MM.1S (cell line): Measurements from ENCODE around the gene MACROD2.

ENCODE experiments used
- DNase-seq: peaks from one replicate; pipeline ENCODE4 v3.0.0-alpha.2; 2015
- H2AFZ ChIP-seq: fragments of 300-600 bp; sonication (generic); 2 replicates; pipeline ENCODE4 v1.6.0; 2016; ENCODE audit warnings: antibody characterized with exemption, low read length
- H3F3A ChIP-seq: fragments of 300-600 bp; sonication (generic); 2 replicates; pipeline ENCODE4 v1.6.1; 2016; ENCODE audit warnings: mild to moderate bottlenecking, antibody characterized with exemption, low read length, moderate library complexity, mixed read lengths; ENCODE audit not compliant: insufficient read depth
- H3K27ac ChIP-seq: fragments of 300-600 bp; sonication (generic); 2 replicates; pipeline ENCODE4 v1.5.1; 2016; ENCODE audit warnings: mild to moderate bottlenecking, low read length
- H3K27me3 ChIP-seq: fragments of 300-600 bp; sonication (generic); replicated peaks from 2 replicates; pipeline ENCODE4 v1.6.0; 2016; ENCODE audit warnings: low read length; ENCODE audit not compliant: insufficient read depth
- H3K36me3 ChIP-seq: fragments of 300-600 bp; sonication (generic); replicated peaks from 2 replicates; pipeline ENCODE4 v1.6.1; 2016; ENCODE audit warnings: mild to moderate bottlenecking, low read length, mixed read lengths; ENCODE audit not compliant: insufficient read depth
- H3K4me1 ChIP-seq: fragments of 300-600 bp; sonication (generic); 2 replicates; pipeline ENCODE4 v1.6.1; 2016; ENCODE audit warnings: low read length, mixed read lengths
- H3K4me2 ChIP-seq: fragments of 300-600 bp; sonication (generic); 2 replicates; pipeline ENCODE4 v1.6.0; 2016; ENCODE audit warnings: low read depth, low read length
- H3K4me3 ChIP-seq: fragments of 300-600 bp; sonication (generic); 2 replicates; pipeline ENCODE4 v1.5.1; 2016; ENCODE audit warnings: low read length, mixed read lengths
- H3K79me2 ChIP-seq: fragments of 300-600 bp; sonication (generic); 2 replicates; pipeline ENCODE4 v1.6.1; 2016; ENCODE audit warnings: mixed run types, low read length, mixed read lengths
- H3K9ac ChIP-seq: fragments of 300-600 bp; sonication (generic); 2 replicates; pipeline ENCODE4 v1.6.1; 2016; ENCODE audit warnings: low read length, mixed read lengths
- H3K9me2 ChIP-seq: fragments of 300-600 bp; sonication (generic); replicated peaks from 2 replicates; pipeline ENCODE4 v1.6.1; 2016; ENCODE audit warnings: mild to moderate bottlenecking, low read length, mixed read lengths; ENCODE audit not compliant: insufficient read depth
- H3K9me3 ChIP-seq: fragments of 300-600 bp; sonication (generic); replicated peaks from 2 replicates; pipeline ENCODE4 v1.6.1; 2016; ENCODE audit warnings: mild to moderate bottlenecking, low read length, mixed read lengths; ENCODE audit not compliant: insufficient read depth
- H4K20me1 ChIP-seq: fragments of 300-600 bp; sonication (generic); 2 replicates; pipeline ENCODE4 v1.6.1; 2016; ENCODE audit warnings: mild to moderate bottlenecking, low read length, moderate library complexity, mixed read lengths; ENCODE audit not compliant: insufficient read depth
- EZH2 ChIP-seq: fragments of 300-600 bp; sonication (generic); optimal IDR thresholded peaks from 2 replicates; pipeline ENCODE3; 2017; ENCODE audit warnings: low read depth, mild to moderate bottlenecking, antibody characterized with exemption, low read length, mixed read lengths
- EZH2phosphoT487 ChIP-seq: fragments of 300-600 bp; sonication (generic); IDR thresholded peaks from 2 replicates; pipeline ENCODE4 v1.6.1; 2018; ENCODE audit warnings: antibody characterized with exemption, low read length
- TF ChIP-seq, protein P1 (sequence below): fragments of 300-600 bp; sonication (generic); IDR thresholded peaks from 2 replicates; pipeline ENCODE4 v1.5.1; 2016; ENCODE audit warnings: antibody characterized with exemption, low read length, mixed read lengths

MACROD2 gene

DNA sequence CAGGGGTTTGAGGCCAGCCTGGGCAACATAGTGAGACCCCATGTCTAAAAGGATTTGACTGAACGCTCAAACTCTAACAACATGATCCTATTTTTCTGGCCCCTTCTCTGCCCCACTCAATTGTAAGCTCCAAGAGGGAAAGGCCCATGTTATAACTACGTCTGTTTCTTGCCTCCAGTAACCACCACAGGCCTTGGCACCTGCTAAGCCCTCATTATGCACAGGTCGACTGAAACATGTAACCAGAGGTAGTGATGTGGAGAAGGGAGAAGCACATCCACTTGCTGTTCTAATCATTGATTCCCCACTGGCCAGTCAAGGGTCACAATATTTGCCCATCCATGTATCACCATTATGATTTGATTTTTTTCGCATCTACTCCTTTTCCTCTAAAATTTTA, 2102.5 kb downstream of the MACROD2 start:
- no peak overlapping the region for H3K4me2 ChIP-seq
- no peak for DNase-seq
- no peaks in the 10 kb centered on the region for H3K4me1 ChIP-seq
- no peak for TF ChIP-seq EZH2
- TF ChIP-seq, protein P1, sequence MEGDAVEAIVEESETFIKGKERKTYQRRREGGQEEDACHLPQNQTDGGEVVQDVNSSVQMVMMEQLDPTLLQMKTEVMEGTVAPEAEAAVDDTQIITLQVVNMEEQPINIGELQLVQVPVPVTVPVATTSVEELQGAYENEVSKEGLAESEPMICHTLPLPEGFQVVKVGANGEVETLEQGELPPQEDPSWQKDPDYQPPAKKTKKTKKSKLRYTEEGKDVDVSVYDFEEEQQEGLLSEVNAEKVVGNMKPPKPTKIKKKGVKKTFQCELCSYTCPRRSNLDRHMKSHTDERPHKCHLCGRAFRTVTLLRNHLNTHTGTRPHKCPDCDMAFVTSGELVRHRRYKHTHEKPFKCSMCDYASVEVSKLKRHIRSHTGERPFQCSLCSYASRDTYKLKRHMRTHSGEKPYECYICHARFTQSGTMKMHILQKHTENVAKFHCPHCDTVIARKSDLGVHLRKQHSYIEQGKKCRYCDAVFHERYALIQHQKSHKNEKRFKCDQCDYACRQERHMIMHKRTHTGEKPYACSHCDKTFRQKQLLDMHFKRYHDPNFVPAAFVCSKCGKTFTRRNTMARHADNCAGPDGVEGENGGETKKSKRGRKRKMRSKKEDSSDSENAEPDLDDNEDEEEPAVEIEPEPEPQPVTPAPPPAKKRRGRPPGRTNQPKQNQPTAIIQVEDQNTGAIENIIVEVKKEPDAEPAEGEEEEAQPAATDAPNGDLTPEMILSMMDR = no peak
- TF ChIP-seq EZH2phosphoT487 = no peak
- H3K79me2 ChIP-seq = no peaks in the 10 kb centered on the region
- H4K20me1 ChIP-seq = no peaks in the 10 kb centered on the region
- no peak overlapping the region for H3K4me3 ChIP-seq
- H3F3A ChIP-seq = no peaks in the 10 kb centered on the region
- no peaks in the 10 kb centered on the region for H3K36me3 ChIP-seq
- H3K9ac ChIP-seq = no peak overlapping the region
- no peak overlapping the region for H3K27ac ChIP-seq
- H3K9me2 ChIP-seq = no peaks in the 10 kb centered on the region
- H3K9me3 ChIP-seq = no peaks in the 10 kb centered on the region
- no peak overlapping the region for H2AFZ ChIP-seq
- H3K27me3 ChIP-seq = no peaks in the 10 kb centered on the region

DNA sequence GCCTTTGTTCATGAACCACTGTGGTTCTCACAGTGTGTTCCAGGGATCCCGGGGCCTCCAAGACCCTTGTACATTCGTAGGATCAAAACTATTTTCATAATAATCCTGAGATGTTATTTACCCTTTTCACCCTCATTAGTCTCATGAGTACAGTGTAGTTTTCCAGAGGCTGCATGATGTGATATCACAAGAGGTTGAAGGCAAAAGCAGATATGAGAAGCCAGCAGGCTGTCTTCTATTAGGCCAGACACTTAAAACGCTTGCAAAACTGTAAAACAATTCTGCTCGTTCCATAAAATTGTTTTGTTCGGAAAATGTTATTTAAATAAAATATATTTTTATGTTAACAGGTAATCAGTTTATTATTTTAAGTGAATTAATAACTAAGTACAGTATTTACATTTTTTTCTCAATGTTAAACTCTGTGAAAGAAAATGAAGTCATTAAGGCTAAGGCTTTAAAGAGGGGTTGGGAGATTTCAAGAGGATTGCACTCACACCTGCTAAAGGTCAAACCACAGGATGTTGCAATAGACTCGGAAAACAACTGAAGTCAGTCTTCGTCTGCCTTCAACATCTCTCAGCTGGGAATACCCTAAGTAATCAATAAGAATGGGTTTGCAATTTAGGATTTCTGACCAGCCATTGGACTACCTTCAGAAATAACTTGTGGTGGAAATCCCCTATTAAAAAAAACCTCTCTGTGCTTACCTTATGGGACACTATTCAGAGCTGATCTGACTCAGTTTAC, 2103.7 kb downstream of the MACROD2 start:
- Histone ChIP-seq H3K79me2 (no peaks in the 10 kb centered on the region), H3K9me3 (no peaks in the 10 kb centered on the region), H4K20me1 (no peaks in the 10 kb centered on the region), H2AFZ (no peak overlapping the region), H3K4me2 (no peak overlapping the region), H3K4me3 (no peak overlapping the region), H3K27me3 (no peaks in the 10 kb centered on the region), H3K9ac (no peak overlapping the region), H3K36me3 (no peaks in the 10 kb centered on the region), H3F3A (no peaks in the 10 kb centered on the region), H3K9me2 (no peaks in the 10 kb centered on the region), H3K4me1 (no peaks in the 10 kb centered on the region), H3K27ac (no peak overlapping the region)
- TF ChIP-seq EZH2phosphoT487 = no peak
- TF ChIP-seq, protein P1 = no peak
- DNase-seq = no peak

DNA sequence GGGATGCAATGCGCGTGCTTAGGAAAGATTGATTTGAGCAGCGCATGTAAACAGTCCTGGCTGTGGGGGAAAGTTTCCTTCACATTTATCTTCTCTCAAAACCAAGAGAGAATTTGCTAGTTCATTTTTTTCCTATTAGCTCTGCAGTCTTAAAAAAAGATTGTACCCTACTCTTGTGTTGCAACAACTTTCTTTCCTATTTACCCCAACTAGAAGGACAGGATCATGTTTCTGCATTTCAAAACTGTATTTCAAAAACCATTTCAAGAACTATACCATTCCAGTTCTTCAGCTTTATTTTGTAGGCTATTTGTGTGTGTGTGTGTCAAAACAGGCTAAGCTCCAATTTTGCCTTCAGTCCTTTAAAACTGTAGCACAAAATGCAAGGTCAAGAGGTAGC, 2104.8 kb downstream of the MACROD2 start:
- Histone ChIP-seq H3K4me3 (no peak overlapping the region), H3K9me3 (no peaks in the 10 kb centered on the region), H4K20me1 (no peaks in the 10 kb centered on the region), H3K79me2 (no peaks in the 10 kb centered on the region), H3K27me3 (no peaks in the 10 kb centered on the region), H3K36me3 (no peaks in the 10 kb centered on the region), H3F3A (no peaks in the 10 kb centered on the region), H2AFZ (no peak overlapping the region), H3K9me2 (no peaks in the 10 kb centered on the region), H3K4me2 (no peak overlapping the region), H3K9ac (no peak overlapping the region), H3K27ac (no peak overlapping the region), H3K4me1 (no peaks in the 10 kb centered on the region)
- TF ChIP-seq EZH2phosphoT487 (no peak), EZH2 (no peak)
- TF ChIP-seq, protein P1 = no peak
- no peak for DNase-seq
